Measurements from ENCODE around the gene DBH.

DBH gene

DNA sequence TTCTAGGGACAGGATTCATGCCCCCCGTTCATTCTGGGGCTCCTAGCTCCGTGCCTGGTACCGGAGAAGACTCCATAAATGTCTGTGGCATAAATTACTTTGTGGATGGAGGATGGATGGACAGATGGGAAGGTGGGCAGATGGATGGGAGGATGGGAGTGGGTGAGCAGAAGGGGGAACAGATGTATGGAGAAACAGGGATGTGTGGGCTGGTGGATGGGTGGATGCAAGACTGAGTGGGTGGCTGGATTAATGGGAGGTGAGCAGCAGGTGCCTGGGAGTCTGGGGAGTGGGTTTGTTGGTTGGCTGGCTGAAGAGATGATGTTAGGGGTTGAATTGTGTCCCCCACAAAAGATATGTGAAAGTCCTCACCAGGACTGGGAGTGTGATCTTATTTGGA lies 58.5 kb downstream of the DBH start:
- no peak for TF ChIP-seq EZH2 (IDR thresholded peaks at IDR 0.05; ENCODE audit: borderline replicate concordance, low read depth, low read length, severe bottlenecking)
- no peak for TF ChIP-seq CTCF (IDR thresholded peaks at IDR 0.05; ENCODE audit: borderline replicate concordance, extremely low read depth, low read length, poor library complexity, severe bottlenecking)
- H3K9ac ChIP-seq (ENCODE audit: low read depth, low read length), result no peak overlapping the region
- peaks cover 2% of the 10 kb centered on the region for H3K4me1 ChIP-seq (ENCODE audit: insufficient read depth, low read length)
- ATAC-seq (ENCODE audit: insufficient read depth, low read depth) (no peak), DNase-seq (no peak)
- H3K27ac ChIP-seq (ENCODE audit: low read length), result no peak overlapping the region
- H2AFZ ChIP-seq (ENCODE audit: low read depth, low read length), result no peak overlapping the region
- no peaks in the 10 kb centered on the region for H3K79me2 ChIP-seq (ENCODE audit: insufficient read depth, low read length)
- H3K4me2 ChIP-seq (ENCODE audit: insufficient read depth, low read length), result no peak overlapping the region
- no peaks in the 10 kb centered on the region for H4K20me1 ChIP-seq (ENCODE audit: insufficient read depth, low read length)
- no peaks in the 10 kb centered on the region for H3K36me3 ChIP-seq (ENCODE audit: insufficient read depth, low read length)
- H3K4me3 ChIP-seq (ENCODE audit: low read depth in 1 of 2, low read length in 2 of 2), result no peak overlapping the region
- H3K27me3 ChIP-seq (ENCODE audit: insufficient read depth, low read length, poor library complexity), result no peaks in the 10 kb centered on the region
- H3K9me3 ChIP-seq (ENCODE audit: insufficient read depth, low read length, severe bottlenecking), result no peaks in the 10 kb centered on the region

DNA sequence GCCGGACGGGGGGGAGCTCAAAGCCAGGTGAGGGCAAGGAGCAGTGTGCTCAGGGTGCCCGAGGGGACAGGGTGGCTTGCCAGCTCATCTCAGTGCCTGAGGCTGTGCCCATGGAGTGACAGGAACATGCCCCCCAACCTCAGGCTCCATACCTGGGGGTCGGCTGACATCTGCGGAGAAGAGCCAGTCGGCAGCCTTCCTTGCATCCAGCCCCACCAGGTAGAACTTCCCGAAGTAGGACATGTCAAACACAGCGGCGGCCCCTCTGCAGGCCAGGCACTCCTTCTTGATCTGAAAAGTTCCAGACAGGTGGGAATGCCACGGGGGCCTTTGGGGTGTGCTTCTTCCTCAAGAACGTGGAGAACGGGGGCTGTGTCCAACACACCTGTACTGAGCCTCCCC lies 59.9 kb downstream of the DBH start:
- H3K4me2 ChIP-seq (ENCODE audit: insufficient read depth, low read length), result no peak overlapping the region

GRCh38 chr9:133699546-133699945 lies 63.4 kb downstream of the DBH start:
- Histone ChIP-seq H3K27me3 (ENCODE audit: insufficient read depth, low read length, poor library complexity) (no peaks in the 10 kb centered on the region), H3K4me1 (ENCODE audit: insufficient read depth, low read length) (peaks cover 40% of the 10 kb centered on the region)
- no peak for DNase-seq

More for the DNA sequence above, 59.9 kb downstream of the DBH start:
- peaks cover 16% of the 10 kb centered on the region for H3K4me1 ChIP-seq (ENCODE audit: insufficient read depth, low read length)
- no peak overlapping the region for H2AFZ ChIP-seq (ENCODE audit: low read depth, low read length)
- no peak overlapping the region for H3K27ac ChIP-seq (ENCODE audit: low read length)
- no peaks in the 10 kb centered on the region for H3K9me3 ChIP-seq (ENCODE audit: insufficient read depth, low read length, severe bottlenecking)
- H4K20me1 ChIP-seq (ENCODE audit: insufficient read depth, low read length), result no peaks in the 10 kb centered on the region
- no peaks in the 10 kb centered on the region for H3K79me2 ChIP-seq (ENCODE audit: insufficient read depth, low read length)
- no peaks in the 10 kb centered on the region for H3K36me3 ChIP-seq (ENCODE audit: insufficient read depth, low read length)
- no peaks in the 10 kb centered on the region for H3K27me3 ChIP-seq (ENCODE audit: insufficient read depth, low read length, poor library complexity)
- no peak overlapping the region for H3K4me3 ChIP-seq (ENCODE audit: low read depth in 1 of 2, low read length in 2 of 2)
- no peak overlapping the region for H3K9ac ChIP-seq (ENCODE audit: low read depth, low read length)
- ATAC-seq (ENCODE audit: insufficient read depth, low read depth) (no peak), DNase-seq (no peak)
- TF ChIP-seq EZH2 (IDR thresholded peaks at IDR 0.05; ENCODE audit: borderline replicate concordance, low read depth, low read length, severe bottlenecking) (no peak), CTCF (IDR thresholded peaks at IDR 0.05; ENCODE audit: borderline replicate concordance, extremely low read depth, low read length, poor library complexity, severe bottlenecking) (no peak)

More at GRCh38 chr9:133699546-133699945, 63.4 kb downstream of the DBH start:
- Histone ChIP-seq H4K20me1 (ENCODE audit: insufficient read depth, low read length) (no peaks in the 10 kb centered on the region), H3K27ac (ENCODE audit: low read length) (no peak overlapping the region), H2AFZ (ENCODE audit: low read depth, low read length) (no peak overlapping the region), H3K36me3 (ENCODE audit: insufficient read depth, low read length) (no peaks in the 10 kb centered on the region), H3K9ac (ENCODE audit: low read depth, low read length) (no peak overlapping the region), H3K4me2 (ENCODE audit: insufficient read depth, low read length) (no peak overlapping the region), H3K79me2 (ENCODE audit: insufficient read depth, low read length) (no peaks in the 10 kb centered on the region), H3K4me3 (ENCODE audit: low read depth in 1 of 2, low read length in 2 of 2) (no peak overlapping the region), H3K9me3 (ENCODE audit: insufficient read depth, low read length, severe bottlenecking) (no peaks in the 10 kb centered on the region)
- TF ChIP-seq EZH2 (IDR thresholded peaks at IDR 0.05; ENCODE audit: borderline replicate concordance, low read depth, low read length, severe bottlenecking) (no peak), CTCF (IDR thresholded peaks at IDR 0.05; ENCODE audit: borderline replicate concordance, extremely low read depth, low read length, poor library complexity, severe bottlenecking) (no peak)
- ATAC-seq (ENCODE audit: insufficient read depth, low read depth), result no peak

Data from DND-41 (cell line).